Activated CD4-positive, alpha-beta T cell treated with anti-CD3 and anti-CD28 coated beads for 24 hours (primary cell): ENCODE results near the gene KRT81.
"Not testable (repeated sequence)": the region's sequence is repeated elsewhere in the genome, so short reads cannot be mapped to it uniquely, and the experiment has no call there.

Source experiments
- DNase-seq, 2 donors: peaks; one replicate each; pipeline ENCODE4 v3.0.0-alpha.2; 2020; ENCODE audit warnings: low read depth in 2 of 2

KRT81 gene

DNA sequence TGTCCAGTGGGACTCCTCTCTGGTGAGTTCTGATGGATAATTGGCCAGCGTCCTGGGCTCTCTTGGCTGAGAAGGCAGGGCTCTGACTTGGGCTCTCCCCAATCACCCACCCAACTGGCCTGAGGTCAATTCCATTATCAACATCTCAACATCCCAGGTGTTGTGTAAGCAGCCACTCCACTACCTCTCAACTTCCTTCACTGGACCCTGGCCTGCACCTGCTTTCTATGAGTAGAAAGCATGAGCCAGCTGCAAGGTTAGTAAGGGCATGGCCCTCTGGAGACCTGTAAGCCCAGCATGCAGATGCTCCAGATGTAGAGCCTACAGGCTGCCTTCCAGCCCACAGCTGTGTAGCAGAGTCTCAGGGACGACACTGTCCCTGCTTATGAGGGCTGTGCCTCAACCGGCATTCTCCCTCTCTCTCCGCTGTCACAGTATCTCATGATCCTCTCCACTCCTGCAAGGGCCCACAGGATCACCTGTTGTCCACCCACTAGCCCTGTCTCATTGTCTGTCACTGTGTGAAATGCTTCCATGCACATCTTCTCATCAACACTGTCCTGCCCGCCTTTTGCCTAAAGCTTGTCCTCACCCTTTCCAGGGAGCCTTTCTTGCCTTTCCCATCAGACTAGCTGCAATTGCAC lies 5.4 kb upstream of the KRT81 start:
- no peak for DNase-seq

DNA sequence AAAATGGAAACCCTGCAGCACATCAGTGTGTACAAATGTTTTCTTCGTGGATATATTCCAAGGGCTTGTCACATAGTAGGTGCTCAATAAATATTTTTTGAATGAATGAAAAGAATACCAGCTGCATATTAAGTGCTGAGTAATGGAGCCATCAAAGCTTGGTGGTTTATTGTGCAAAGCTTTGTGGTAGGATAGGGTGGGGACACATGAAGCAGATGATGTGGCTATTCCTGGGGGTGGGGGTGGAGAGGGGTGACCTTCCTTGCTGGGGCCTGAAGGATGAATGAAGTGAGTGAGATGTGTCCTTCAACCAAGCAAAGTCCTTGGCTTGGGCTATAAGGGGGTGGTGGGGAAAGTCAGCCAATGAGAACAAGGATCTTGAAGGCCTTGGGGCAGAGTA lies 4.3 kb upstream of the KRT81 start:
- no peak for DNase-seq

DNA sequence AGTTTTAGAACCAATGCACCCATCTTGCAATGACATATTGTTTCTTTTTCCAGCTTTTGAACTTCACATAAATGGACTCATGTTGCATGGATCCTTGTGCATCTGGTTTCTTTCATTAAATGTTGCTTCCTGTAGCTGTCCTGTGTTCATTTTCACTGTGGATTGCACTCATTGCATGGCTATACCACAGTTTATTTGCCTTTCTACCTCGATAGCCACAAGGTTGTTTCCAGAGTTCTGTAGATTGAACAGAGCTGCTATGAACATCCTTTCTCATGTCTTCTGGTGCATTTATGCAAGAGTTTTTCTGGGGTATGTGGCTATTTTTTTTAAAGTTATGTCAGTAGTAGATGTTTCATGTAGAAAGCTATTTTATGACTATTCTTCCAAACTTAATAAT lies 3.5 kb upstream of the KRT81 start:
- no peak for DNase-seq

DNA sequence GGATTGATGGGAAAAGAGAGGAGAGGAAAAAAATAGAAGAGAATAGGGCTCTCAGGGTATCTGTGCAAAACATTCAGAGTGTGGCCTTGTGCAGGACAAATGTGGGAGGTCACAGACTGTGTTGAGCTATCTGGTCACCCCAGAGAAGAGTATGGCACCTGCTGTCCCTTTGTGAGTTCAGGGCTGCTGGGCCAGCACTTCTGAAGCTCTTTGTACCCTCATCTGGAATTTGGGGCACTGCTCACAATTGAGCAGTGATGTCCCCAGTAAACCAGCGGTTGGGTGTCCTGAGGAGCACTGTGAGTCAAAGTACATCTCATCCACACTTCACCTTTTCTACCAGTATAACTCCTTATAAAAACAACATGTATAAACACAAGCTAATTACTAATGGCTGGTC lies 2.6 kb upstream of the KRT81 start:
- DNase-seq, result no peak

DNA sequence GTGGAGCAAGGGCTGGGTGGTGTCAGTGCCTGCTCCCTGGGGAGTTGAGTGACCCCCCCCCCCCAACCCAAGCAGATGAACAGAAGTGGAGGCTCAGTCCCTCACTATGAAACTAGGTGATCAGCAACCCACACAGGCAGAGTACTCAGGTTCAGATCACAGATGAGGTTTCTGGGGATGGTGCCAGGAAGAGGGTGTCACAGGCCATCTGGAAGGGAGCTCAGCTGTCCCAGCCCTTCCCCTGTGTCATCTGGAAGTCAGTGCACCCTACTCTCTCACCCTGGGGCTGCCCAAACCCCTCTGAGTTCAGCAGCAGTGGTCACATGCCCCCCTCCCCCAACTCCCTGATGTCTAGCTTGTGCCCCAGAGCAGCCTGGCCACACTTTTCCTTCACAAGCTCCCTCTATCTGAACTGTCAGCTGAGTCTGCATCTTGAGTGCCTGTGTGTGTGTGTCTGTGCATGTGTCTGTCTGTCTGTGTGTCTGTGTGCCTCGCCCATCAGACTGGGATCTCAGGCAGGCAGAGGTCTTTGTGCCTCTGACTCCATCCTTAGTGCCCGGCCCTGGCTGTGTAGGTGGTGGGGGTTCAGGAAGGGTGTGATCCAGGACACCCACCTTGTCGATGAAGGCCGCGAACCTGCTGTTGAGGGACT lies 725 bp downstream of the KRT81 start:
- not testable (repeated sequence) for DNase-seq

DNA sequence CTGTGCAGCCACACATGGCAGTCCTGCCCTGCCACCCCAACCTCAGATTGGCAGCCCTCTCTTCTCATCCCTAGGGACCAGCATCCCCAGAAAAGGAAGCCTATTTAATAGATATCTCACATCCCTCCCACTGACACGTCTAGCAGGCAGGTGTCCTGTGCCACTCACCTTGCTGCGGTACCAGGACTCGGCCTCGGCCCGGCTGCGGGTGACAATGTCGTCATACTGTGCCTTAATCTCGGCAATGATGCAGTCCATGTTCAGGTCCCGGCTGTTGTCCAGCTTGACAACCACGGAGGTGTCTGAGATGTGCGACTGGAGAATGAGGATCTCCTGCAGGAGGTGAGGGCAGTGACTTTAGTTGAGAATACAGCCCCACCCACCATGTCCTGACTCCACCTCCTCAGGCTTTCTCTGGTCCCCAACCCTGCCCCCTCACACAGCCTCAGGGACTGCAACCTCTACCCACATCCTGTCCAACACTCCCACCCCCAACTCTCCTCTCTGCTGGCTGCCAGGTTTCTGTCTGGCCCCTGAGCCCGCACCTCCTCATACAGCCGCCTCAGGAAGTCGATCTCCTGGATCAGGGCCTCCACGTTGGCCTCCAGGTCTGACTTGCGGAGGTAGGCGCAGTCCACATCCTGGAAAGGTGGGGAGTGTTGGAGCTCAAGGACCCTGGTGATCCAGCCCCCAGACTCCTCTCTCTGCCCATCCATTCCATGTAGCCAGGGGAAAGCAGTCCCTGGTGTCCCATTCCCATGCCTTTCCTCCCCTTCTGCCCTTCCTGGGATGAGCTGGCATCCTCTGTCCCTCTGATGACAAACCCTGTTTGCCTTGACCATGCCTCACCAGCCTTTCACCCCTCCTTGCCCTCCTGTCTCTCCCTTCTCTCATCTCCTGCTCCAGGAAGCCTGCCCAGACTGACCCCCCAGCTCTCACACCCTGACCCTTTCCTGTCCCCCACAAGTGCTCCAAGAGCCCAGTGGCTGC lies 3.2 kb downstream of the KRT81 start:
- DNase-seq, result not testable (repeated sequence)

DNA sequence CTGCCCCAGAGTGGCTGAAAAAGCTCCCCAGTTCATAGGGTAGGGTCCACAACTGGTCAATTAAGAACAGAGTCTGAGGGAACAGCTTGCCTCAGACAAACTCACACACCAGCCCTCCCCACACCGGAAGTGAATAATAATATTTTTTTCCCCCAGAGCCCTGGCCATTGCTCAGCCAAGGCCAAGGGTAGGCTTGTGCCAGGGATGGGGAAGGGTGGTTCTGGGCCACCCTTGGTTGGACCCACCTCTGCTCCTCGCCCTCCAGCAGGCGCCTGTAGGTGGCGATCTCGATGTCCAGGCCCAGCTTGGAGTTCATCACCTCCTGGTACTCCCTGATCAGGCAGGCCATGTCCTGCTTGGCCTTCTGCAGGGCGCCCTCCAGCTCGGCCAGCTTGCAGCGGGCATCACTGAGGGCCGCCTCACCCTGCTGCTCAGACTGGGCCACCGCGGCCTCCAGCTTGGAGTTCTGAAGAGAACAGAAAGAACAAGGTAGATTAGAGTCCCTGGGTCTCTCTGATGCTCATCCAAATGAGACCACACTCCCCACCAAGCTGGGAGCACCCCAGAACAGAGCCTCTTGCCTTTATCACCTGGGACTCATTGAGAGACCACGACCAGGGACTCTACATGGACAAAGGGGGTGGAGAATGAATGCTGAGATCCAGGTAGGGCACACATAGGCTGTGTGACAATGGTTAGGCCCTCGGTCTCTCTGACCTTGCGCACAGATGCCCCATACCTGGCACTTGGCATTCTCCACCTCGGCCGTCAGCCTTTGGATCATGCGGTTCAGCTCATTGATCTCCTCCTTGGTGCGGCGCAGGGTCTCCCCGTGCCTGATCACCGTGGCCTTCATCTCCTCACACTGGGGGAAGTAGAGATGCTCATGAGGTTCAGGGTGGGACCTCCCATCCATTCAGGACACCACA lies 4.2 kb downstream of the KRT81 start:
- DNase-seq, result not testable (repeated sequence)

DNA sequence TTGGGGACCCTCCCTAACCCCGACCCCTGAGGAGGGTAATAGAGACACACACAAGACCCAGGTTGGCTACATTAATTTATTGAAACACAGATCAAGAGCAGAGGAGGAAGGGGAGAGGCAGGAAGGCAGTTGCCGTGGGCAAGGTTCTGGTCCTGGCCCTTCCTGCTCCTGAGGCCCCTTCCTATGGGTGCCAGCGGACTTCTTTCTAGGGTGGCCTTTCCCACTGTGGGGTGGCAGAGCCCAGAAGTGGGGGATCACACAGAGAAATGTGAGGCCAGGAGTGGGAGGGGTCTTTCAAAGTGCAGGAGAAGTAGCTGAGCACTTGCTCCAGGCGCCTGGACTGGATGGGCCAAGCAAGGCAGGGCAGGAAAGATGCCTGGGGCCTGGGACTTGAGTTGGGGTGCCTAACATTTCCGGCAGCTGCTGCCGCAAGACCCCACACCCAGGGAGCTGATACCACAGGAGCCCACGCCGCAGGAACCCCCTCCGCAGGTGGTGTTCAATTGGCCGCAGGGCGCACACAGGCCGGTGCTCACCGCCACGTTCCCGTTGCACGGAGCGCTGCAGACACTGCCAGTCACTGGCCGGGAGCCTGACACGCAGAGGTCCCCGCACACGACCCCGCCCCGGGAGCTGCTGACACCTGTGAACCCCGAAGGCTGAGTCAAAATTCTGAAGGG lies 5.3 kb downstream of the KRT81 start:
- no peak for DNase-seq

DNA sequence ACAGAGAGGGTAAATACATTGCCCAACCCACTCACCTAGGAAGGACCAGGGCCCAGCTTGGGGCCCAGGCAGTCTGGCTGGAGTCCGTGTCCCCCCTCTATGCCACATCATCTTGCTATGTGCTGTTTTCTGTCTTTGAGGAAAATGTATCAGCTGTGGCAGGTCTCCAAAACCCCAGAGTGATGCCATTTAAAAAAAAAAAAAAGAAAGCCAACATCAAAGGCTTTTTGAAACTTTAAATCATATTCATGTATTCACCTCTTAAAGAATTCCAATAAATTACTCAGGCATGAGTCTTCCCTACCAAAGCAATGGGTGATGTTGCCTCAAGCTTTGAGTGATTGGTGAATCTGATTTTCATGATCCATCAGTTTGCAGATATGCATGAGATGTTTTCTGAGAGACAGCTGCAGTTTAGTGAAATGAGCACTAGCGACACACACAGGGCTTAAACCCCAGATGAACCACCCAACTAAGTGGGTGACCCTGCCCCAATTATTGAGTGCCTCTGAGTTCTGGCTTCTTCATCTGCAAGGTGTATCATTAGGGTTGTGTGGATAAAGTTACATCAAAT lies 6.1 kb downstream of the KRT81 start:
- DNase-seq, result no peak

DNA sequence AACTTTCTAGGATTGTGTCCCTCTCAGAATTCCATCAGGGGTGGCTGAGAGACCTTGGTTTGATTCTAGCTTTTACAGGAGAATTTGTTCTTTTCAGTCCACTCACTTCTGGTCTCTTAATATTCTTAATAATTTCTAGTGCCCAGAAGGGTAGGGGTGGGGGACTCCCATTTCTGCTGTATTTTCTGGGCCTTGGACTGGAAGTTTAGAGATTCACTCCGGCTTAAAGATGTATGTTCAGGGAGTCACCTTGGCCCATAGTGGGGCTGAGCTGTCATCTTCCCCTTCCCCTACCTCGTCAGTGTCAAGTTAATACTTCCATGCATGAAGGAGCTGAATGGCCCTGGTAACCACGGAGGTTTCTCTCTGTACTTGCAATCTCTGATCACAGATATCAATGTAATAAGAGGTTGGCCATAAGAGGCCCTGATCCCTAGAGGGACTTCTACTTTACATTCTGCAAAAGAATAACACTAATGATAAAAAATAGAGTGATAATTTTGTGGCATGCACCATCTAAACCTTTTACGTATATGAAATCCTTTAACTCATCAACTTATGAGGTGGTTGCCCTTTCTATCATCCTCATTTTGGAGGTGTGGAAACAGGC lies 6.7 kb downstream of the KRT81 start:
- DNase-seq, result no peak

DNA sequence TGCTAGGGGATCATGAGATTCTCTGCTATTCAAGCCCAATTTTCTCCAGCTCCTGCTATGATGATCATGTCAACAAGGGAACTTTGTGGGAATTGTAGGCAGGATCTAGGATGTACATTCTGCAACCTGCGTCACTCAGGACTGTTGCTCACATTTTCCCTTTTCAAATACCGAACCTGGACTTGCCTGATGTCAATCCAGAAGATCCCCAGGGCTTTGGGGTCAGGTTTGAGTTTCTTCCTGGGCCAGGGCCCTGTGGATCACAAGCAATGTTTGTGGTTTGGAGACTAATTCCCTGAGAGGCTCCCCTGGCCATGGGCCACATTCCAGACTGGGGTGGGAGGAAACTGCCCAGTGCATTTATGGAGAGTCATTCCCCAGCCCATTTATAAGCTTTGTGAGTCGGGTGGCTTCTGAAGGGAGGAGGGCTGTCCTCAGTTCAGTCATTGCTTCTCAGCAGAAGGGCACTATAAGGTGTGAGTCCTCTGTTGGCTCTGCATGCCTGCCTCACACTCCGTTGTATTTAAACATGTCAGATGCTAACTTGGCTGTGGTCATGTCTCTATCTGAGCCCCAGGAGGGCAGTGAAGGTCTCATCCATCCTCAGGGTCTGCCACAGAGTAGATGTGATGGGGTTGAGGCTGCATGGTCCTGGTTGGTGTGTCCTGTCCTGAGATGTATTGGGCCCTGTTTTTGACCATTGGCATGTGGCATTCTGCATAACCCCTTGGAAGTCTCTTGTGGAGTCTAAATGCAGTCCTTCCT lies 10.4 kb downstream of the KRT81 start:
- no peak for DNase-seq

DNA sequence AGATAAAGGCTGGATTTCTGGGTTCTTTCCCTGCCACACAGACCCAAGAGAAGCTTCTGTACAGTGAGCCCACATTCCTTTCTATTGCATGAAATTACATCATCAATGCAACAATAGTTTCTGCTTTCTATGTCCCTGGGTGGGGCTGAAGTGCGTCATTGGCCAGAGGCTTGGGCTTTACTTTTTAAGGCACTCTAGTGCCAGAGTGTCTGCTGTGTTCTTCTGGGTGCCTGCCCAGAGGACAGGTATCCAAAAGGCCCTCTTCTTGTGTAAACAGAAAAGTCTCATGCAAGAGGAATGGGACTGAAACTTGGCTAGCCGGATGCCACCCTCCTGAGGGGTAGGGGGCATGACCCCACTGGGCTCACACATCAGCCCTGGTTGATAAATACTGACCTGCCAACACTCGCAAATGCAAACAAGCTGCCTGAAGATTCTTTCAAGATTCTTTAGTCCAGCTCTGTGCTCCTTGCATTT lies 11.0 kb downstream of the KRT81 start:
- DNase-seq, result no peak

DNA sequence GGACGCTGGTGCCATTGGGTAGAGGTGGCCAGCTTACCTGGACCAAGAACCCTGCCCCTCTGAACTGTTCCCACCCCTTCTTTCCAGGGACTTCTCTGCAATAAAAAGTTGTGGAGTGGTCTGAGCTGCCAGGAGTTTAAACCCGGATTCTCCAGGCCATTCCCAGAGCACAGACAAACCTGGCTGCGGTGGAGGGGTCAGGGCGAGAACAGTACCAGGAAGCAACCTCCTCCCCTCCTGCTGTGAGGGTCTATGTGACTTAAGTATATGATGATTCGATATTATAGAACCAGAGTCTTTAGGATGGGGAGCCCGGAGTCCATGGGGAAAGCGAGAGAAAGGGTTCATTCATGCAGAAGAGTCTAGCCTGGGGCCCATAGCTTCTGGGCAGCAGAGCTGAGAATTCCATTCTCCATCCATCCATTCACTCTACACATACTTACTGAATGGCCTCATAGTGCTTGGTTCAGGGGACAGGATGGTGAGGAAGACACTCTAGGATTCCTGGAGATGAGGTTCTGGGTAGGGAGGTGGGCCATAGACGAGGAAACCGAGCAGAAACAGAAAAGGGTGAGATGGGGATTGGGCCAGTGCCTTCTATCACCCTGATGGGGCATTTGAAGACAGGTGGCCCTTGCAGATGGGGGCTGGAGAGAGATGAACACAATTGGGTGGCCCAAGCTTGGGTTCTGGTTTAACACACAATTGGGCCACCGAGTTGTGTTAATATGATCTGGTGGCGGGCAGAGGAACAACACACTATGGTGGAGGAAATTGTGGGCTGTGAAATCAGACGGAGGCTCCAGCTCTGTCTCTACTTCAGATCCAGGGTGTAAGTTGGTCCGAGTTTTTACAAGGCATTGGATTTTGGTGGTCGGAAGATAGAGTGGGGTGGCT lies 11.7 kb downstream of the KRT81 start:
- no peak for DNase-seq

DNA sequence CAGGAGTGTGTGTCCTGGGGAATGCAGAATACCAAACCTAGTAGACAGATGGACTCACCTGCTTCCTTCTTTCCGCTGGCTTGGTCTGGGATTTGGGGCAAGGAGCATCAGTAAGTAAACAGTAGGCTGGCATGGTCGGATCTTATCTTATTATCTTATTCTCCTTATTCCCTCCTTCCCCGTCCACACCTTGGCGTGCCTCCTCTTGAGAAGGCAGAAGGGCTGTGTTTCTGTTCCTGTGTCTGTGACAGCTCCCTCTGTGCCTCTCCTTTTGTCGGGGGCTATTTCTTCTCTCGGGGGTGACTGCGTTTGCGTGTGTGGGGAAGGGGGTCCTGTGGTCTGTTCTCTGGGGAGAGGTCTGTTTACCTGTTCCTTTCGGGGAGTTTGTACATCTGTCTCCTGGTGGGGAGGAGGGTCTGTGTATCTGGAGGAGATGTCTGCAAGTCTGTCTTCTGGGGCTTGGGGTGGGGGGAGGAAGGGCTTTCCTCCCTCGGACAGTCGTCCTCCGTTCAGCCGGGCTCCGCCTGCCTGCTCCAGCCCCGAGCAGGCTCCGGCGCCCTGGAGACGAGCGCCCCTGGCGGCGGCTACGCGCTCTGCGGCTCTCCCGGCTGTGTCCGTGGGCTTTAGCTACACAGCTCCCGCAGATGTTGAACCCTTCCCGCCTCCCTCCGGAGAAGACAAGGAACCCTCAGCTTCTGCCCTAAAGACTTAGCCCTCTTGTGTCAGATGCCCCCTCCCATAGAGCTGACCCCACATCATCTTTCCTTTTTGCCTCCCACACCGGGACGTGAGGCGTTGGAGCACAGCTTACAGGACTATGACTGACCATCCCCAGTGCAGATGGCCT lies 12.5 kb downstream of the KRT81 start:
- peak; percentile 56 to 61 for DNase-seq

DNA sequence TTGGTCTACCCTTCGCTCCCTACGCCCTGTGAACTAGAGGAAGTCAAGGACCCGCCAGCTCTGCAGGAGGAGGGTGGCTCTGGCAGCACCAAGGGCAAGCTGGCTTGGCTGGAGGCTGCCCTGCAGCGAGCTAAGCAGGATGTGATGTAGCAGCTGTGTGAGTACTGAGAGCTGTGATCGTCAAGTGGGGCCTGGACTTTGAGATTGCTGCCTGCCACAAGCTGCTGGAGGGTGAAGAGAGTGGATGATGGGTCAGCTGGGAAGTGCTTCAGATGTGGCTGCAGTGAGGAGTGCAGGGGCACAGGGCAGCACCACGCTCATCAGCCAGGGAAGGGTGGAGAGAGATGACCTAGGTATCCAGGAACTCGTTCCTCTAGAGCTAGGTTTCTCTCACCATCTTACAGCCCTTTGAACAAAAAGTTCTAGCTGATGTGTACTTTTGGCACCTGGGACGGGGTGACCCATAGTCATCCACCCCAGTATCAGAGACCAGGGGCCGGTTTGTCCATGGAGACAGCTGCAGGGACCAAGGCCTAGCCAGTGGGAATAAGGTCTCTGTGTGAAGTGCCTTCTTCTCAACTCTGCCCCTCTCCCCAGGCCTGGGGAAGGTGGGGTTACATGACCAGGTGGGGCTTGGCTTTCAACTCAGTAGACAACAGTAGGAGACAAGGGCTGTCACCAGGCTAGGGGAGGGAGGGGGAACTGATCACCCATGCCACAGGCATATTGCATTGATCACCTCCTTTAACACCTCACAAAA lies 13.7 kb downstream of the KRT81 start:
- no peak for DNase-seq

DNA sequence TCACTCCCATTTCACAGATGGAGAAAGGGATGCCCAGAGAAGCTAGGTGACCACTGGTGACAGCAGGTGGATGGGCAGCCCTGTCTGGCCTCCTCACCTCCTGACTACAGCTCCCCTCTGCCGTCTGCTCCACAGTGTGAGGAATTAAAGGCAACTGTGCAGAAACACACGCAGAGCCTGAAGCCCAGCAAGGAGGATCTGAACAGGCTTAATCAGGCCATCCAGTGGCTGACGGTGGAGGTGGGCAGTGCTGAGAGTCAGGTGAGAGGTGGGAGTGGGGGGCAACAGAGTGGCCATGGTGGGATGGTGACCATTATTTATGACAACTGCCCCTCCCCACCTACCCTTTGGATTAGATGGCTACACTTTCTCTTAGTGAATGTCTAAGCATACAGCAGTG lies 15.6 kb downstream of the KRT81 start:
- no peak for DNase-seq
